Measurements from ENCODE around the gene ELAPOR2. TPM values are rescaled to one million over a fixed set of nuclear protein-coding genes. Genes with fewer than 3 reads are reported as not detected.
"Not testable (repeated sequence)": the region's sequence is repeated elsewhere in the genome, so short reads cannot be mapped to it uniquely, and the experiment has no call there.

The ELAPOR2 gene
- polyA plus RNA-seq, 1 donor (not counting 4 experiments of a cell fraction or from before 2014, with no cell fraction given) = 3.3 TPM

DNA sequence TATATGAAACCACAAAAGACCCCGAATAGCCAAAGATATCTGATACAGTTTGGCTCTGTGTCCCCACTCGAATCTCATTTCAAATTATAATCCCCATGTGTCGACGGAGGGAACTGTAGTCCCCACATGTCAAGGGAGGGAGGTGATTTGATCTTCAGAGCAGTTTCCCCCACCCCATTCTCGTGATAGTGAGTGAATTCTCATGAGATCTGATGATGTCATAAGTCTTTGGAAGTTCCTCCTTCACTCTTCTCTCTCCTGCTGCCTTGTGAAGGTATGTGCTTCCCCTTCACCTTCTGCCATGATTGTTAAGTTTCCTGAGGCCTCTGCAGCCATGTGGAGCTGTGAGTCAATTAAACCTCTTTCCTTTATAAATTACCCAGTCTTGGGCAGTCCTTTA lies 13.0 kb downstream of the ELAPOR2 start:
- no peaks in the 10 kb centered on the region for H3K9me3 ChIP-seq (ENCODE audit: control insufficient read depth, low read depth, low read length)
- H3K4me1 ChIP-seq (ENCODE audit: control insufficient read depth, extremely low read depth, insufficient read depth, low read length) = no peaks in the 10 kb centered on the region
- H3K27ac ChIP-seq (ENCODE audit: control insufficient read depth, insufficient read depth, low read length) = no peak overlapping the region
- H3K36me3 ChIP-seq (ENCODE audit: control insufficient read depth in 2 of 2, extremely low read depth in 1 of 2, insufficient read depth in 2 of 2, low read length in 2 of 2) = no peaks in the 10 kb centered on the region
- H3K79me2 ChIP-seq (ENCODE audit: control insufficient read depth, insufficient read depth, low read length) = no peaks in the 10 kb centered on the region
- FAIRE-seq = no peak
- no peaks in the 10 kb centered on the region for H4K20me1 ChIP-seq (ENCODE audit: control insufficient read depth, extremely low read depth, insufficient read depth, low read length)
- H3K4me2 ChIP-seq (ENCODE audit: control insufficient read depth, extremely low read depth, insufficient read depth, low read depth, low read length) = no peak overlapping the region
- H3K9ac ChIP-seq (ENCODE audit: control insufficient read depth, extremely low read depth, insufficient read depth, low read length) = no peak overlapping the region
- dilution Hi-C loops (cut with MboI; ENCODE audit: extremely low pct_ligation_motif_present, low sequenced_read_pairs) = no loop called here
- no peaks in the 10 kb centered on the region for H3K27me3 ChIP-seq (ENCODE audit: control insufficient read depth, extremely low read depth, insufficient read depth, low read length)
- H3K9me1 ChIP-seq (ENCODE audit: control insufficient read depth, extremely low read depth, insufficient read depth, low read length) = no peaks in the 10 kb centered on the region
- no peak overlapping the region for H2AFZ ChIP-seq (ENCODE audit: control insufficient read depth, low read length)
- no peak for DNase-seq (ENCODE audit: low read depth, low spot score)
- no peak for TF ChIP-seq EZH2 (IDR thresholded peaks at IDR 0.05; ENCODE audit: low read length)
- TF ChIP-seq, protein P1, sequence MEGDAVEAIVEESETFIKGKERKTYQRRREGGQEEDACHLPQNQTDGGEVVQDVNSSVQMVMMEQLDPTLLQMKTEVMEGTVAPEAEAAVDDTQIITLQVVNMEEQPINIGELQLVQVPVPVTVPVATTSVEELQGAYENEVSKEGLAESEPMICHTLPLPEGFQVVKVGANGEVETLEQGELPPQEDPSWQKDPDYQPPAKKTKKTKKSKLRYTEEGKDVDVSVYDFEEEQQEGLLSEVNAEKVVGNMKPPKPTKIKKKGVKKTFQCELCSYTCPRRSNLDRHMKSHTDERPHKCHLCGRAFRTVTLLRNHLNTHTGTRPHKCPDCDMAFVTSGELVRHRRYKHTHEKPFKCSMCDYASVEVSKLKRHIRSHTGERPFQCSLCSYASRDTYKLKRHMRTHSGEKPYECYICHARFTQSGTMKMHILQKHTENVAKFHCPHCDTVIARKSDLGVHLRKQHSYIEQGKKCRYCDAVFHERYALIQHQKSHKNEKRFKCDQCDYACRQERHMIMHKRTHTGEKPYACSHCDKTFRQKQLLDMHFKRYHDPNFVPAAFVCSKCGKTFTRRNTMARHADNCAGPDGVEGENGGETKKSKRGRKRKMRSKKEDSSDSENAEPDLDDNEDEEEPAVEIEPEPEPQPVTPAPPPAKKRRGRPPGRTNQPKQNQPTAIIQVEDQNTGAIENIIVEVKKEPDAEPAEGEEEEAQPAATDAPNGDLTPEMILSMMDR (optimal IDR thresholded peaks at IDR 0.05 in 1 of 3, IDR thresholded peaks at IDR 0.05 in 1 of 3, conservative IDR thresholded peaks at IDR 0.05 in 1 of 3; ENCODE audit: extremely low read depth in 1 of 3, insufficient read depth in 2 of 3, low read length in 3 of 3) = no peak
- no peak overlapping the region for H3K4me3 ChIP-seq (ENCODE audit: control insufficient read depth in 2 of 3, extremely low read depth in 1 of 3, insufficient read depth in 2 of 3, low read depth in 1 of 3, low read length in 3 of 3)

DNA sequence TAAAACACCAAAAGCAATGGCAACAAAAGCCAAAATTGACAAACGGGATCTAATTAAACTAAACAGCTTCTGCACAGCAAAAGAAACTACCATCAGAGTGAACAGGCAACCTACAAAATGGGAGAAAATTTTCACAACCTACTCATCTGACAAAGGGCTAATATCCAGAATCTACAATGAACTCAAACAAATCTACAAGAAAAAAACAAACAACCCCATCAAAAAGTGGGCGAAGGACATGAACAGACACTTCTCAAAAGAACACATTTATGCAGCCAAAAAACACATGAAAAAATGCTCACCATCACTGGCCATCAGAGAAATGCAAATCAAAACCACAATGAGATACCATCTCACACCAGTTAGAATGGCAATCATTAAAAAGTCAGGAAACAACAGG lies 14.7 kb downstream of the ELAPOR2 start:
- H2AFZ ChIP-seq (ENCODE audit: control insufficient read depth, low read length); H3K79me2 ChIP-seq (ENCODE audit: control insufficient read depth, insufficient read depth, low read length); H3K36me3 ChIP-seq (ENCODE audit: control insufficient read depth in 2 of 2, extremely low read depth in 1 of 2, insufficient read depth in 2 of 2, low read length in 2 of 2); H3K4me3 ChIP-seq (ENCODE audit: control insufficient read depth in 2 of 3, extremely low read depth in 1 of 3, insufficient read depth in 2 of 3, low read depth in 1 of 3, low read length in 3 of 3); H3K9me1 ChIP-seq (ENCODE audit: control insufficient read depth, extremely low read depth, insufficient read depth, low read length); H4K20me1 ChIP-seq (ENCODE audit: control insufficient read depth, extremely low read depth, insufficient read depth, low read length); H3K9me3 ChIP-seq (ENCODE audit: control insufficient read depth, low read depth, low read length); DNase-seq (ENCODE audit: low read depth, low spot score); H3K27me3 ChIP-seq (ENCODE audit: control insufficient read depth, extremely low read depth, insufficient read depth, low read length); H3K4me1 ChIP-seq (ENCODE audit: control insufficient read depth, extremely low read depth, insufficient read depth, low read length); H3K4me2 ChIP-seq (ENCODE audit: control insufficient read depth, extremely low read depth, insufficient read depth, low read depth, low read length); dilution Hi-C loops (cut with MboI; ENCODE audit: extremely low pct_ligation_motif_present, low sequenced_read_pairs); FAIRE-seq; H3K27ac ChIP-seq (ENCODE audit: control insufficient read depth, insufficient read depth, low read length); H3K9ac ChIP-seq (ENCODE audit: control insufficient read depth, extremely low read depth, insufficient read depth, low read length): not testable (repeated sequence)

DNA sequence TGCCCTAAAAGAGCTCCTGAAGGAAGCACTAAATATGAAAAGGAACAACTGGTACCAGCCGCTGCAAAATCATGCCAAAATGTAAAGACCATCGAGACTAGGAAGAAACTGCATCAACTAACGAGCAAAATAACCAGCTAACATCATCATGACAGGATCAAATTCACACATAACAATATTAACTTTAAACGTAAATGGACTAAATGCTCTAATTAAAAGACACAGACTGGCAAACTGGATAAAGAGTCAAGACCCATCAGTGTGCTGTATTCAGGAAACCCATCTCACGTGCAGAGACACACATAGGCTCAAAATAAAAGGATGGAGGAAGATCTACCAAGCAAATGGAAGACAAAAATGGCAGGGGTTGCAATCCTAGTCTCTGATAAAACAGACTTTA lies 17.9 kb downstream of the ELAPOR2 start:
- H3K36me3 ChIP-seq (ENCODE audit: control insufficient read depth in 2 of 2, extremely low read depth in 1 of 2, insufficient read depth in 2 of 2, low read length in 2 of 2); FAIRE-seq: not testable (repeated sequence)

DNA sequence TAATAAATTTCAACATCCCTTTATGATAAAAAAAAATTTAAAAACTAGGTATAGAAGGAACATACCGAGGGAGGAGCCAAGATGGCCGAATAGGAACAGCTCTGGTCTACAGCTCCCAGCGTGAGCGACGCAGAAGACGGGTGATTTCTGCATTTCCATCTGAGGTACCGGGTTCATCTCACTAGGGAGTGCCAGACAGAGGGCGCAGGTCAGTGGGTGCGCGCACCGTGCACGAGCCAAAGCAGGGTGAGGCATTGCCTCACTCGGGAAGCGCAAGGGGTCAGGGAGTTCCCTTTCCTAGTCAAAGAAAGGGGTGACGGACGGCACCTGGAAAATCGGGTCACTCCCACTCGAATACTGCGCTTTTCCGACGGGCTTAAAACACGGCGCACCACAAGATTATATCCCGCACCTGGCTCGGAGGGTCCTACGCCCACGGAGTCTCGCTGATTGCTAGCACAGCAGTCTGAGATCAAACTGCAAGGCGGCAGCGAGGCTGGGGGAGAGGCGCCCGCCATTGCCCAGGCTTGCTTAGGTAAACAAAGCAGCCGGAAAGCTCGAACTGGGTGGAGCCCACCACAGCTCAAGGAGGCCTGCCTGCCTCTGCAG lies 19.7 kb downstream of the ELAPOR2 start:
- H3K27me3 ChIP-seq (ENCODE audit: control insufficient read depth, extremely low read depth, insufficient read depth, low read length); DNase-seq (ENCODE audit: low read depth, low spot score); H3K36me3 ChIP-seq (ENCODE audit: control insufficient read depth in 2 of 2, extremely low read depth in 1 of 2, insufficient read depth in 2 of 2, low read length in 2 of 2); H3K4me1 ChIP-seq (ENCODE audit: control insufficient read depth, extremely low read depth, insufficient read depth, low read length); H3K9me1 ChIP-seq (ENCODE audit: control insufficient read depth, extremely low read depth, insufficient read depth, low read length); H3K79me2 ChIP-seq (ENCODE audit: control insufficient read depth, insufficient read depth, low read length); H3K4me2 ChIP-seq (ENCODE audit: control insufficient read depth, extremely low read depth, insufficient read depth, low read depth, low read length); H2AFZ ChIP-seq (ENCODE audit: control insufficient read depth, low read length); dilution Hi-C loops (cut with MboI; ENCODE audit: extremely low pct_ligation_motif_present, low sequenced_read_pairs); H4K20me1 ChIP-seq (ENCODE audit: control insufficient read depth, extremely low read depth, insufficient read depth, low read length); H3K27ac ChIP-seq (ENCODE audit: control insufficient read depth, insufficient read depth, low read length); H3K9ac ChIP-seq (ENCODE audit: control insufficient read depth, extremely low read depth, insufficient read depth, low read length); FAIRE-seq; H3K9me3 ChIP-seq (ENCODE audit: control insufficient read depth, low read depth, low read length): not testable (repeated sequence)
- H3K4me3 ChIP-seq (ENCODE audit: control insufficient read depth in 2 of 3, extremely low read depth in 1 of 3, insufficient read depth in 2 of 3, low read depth in 1 of 3, low read length in 3 of 3) = peak overlapping the region in 1 of 3 experiments; percentile 23

More for the DNA sequence above, 17.9 kb downstream of the ELAPOR2 start:
- dilution Hi-C loops (cut with MboI; ENCODE audit: extremely low pct_ligation_motif_present, low sequenced_read_pairs); H3K9me1 ChIP-seq (ENCODE audit: control insufficient read depth, extremely low read depth, insufficient read depth, low read length); H3K27me3 ChIP-seq (ENCODE audit: control insufficient read depth, extremely low read depth, insufficient read depth, low read length); H3K79me2 ChIP-seq (ENCODE audit: control insufficient read depth, insufficient read depth, low read length); H3K4me1 ChIP-seq (ENCODE audit: control insufficient read depth, extremely low read depth, insufficient read depth, low read length); H3K4me3 ChIP-seq (ENCODE audit: control insufficient read depth in 2 of 3, extremely low read depth in 1 of 3, insufficient read depth in 2 of 3, low read depth in 1 of 3, low read length in 3 of 3); H3K9ac ChIP-seq (ENCODE audit: control insufficient read depth, extremely low read depth, insufficient read depth, low read length); DNase-seq (ENCODE audit: low read depth, low spot score); H3K9me3 ChIP-seq (ENCODE audit: control insufficient read depth, low read depth, low read length); H3K4me2 ChIP-seq (ENCODE audit: control insufficient read depth, extremely low read depth, insufficient read depth, low read depth, low read length); H2AFZ ChIP-seq (ENCODE audit: control insufficient read depth, low read length); H4K20me1 ChIP-seq (ENCODE audit: control insufficient read depth, extremely low read depth, insufficient read depth, low read length); H3K27ac ChIP-seq (ENCODE audit: control insufficient read depth, insufficient read depth, low read length): not testable (repeated sequence)

All from keratinocyte (primary cell).